Measurements from ENCODE around the gene AFMID. TPM values are rescaled to one million over a fixed set of nuclear protein-coding genes. Genes with fewer than 3 reads are reported as not detected.
A peak's percentile ranks its signal among the peaks of the same experiment; 100 is the strongest.

AFMID gene
- total and polyA plus RNA-seq, 2 of the 13 experiments (the other 11 are each of a cell fraction or from before 2014, with no cell fraction given), result 249 to 270 TPM

DNA sequence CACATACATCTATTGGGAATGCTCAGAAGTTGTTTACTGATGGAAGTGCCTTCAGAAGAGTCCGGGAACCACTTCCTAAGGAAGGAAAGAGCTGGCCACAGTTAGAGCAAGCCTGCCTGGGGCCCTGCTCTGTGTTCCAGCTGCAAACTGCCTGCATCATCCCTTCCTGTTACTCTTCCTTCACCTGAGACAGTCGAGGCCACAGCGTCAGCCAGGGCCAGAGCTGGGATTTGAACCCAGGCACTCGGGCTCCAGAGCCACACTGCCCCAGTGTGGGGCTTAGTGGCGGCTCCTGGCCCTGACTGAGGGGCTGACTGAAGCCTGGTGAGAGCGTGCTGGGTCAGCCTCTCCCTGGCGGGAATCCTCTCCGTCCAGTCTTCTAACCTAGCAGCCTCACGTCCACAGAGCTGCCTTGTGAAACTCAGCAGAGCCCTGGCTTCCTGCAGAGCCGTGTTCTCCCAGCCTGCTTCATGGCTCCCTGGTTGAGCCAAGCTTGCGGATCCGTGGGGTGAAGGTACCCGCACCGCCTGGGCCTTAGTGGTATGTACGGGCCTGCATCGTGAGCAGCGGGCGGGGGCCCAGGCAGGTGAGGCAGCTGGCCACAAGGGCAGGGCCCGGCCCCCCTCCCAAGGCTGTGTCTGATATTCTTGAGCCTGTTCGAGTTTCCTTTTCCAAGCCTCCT, 45.6 kb upstream of the AFMID start (continued):
- TF ChIP-seq HNF1A (IDR thresholded peaks at IDR 0.05; ENCODE audit: low read depth) (no peak), HNF1A (CRISPR knock-in tag; IDR thresholded peaks at IDR 0.05; ENCODE audit: borderline replicate concordance) (0 out of 2 replicates have a peak, but pooled peaks have one; percentile 25), ZNF782 (CRISPR knock-in tag; IDR thresholded peaks at IDR 0.05; ENCODE audit: borderline replicate concordance) (peak; percentile 52; the same call in 1 of the 2 replicates), SIN3A (IDR thresholded peaks at IDR 0.05; ENCODE audit: borderline replicate concordance, low read depth, low read length) (0 out of 2 replicates have a peak, but pooled peaks have one; percentile 8), KDM5B (CRISPR knock-in tag; IDR thresholded peaks at IDR 0.05; ENCODE audit: borderline replicate concordance) (peak; percentile 44; the same call in 1 of the 2 replicates), IRF9 (CRISPR knock-in tag; IDR thresholded peaks at IDR 0.05; ENCODE audit: borderline replicate concordance) (peak; percentile 74; the same call in 1 of the 2 replicates), SALL1 (CRISPR knock-in tag; IDR thresholded peaks at IDR 0.05) (peak; percentile 27; the same call in 1 of the 2 replicates), ARNTL (CRISPR knock-in tag; IDR thresholded peaks at IDR 0.05) (0 out of 2 replicates have a peak, but pooled peaks have one; percentile 27), TEAD3 (CRISPR knock-in tag; optimal IDR thresholded peaks at IDR 0.05; ENCODE audit: borderline replicate concordance) (peak; percentile 7), RBM22 (optimal IDR thresholded peaks at IDR 0.05; ENCODE audit: low read length) (no peak), NCOA5 (CRISPR knock-in tag; IDR thresholded peaks at IDR 0.05) (no peak)
- TF ChIP-seq, protein P1, sequence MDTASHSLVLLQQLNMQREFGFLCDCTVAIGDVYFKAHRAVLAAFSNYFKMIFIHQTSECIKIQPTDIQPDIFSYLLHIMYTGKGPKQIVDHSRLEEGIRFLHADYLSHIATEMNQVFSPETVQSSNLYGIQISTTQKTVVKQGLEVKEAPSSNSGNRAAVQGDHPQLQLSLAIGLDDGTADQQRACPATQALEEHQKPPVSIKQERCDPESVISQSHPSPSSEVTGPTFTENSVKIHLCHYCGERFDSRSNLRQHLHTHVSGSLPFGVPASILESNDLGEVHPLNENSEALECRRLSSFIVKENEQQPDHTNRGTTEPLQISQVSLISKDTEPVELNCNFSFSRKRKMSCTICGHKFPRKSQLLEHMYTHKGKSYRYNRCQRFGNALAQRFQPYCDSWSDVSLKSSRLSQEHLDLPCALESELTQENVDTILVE (CRISPR knock-in tag; IDR thresholded peaks at IDR 0.05), result no peak
- TF ChIP-seq, protein P2, sequence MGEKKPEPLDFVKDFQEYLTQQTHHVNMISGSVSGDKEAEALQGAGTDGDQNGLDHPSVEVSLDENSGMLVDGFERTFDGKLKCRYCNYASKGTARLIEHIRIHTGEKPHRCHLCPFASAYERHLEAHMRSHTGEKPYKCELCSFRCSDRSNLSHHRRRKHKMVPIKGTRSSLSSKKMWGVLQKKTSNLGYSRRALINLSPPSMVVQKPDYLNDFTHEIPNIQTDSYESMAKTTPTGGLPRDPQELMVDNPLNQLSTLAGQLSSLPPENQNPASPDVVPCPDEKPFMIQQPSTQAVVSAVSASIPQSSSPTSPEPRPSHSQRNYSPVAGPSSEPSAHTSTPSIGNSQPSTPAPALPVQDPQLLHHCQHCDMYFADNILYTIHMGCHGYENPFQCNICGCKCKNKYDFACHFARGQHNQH (CRISPR knock-in tag; IDR thresholded peaks at IDR 0.05), result 0 out of 2 replicates have a peak, but pooled peaks have one; percentile 20
- TF ChIP-seq, protein P3, sequence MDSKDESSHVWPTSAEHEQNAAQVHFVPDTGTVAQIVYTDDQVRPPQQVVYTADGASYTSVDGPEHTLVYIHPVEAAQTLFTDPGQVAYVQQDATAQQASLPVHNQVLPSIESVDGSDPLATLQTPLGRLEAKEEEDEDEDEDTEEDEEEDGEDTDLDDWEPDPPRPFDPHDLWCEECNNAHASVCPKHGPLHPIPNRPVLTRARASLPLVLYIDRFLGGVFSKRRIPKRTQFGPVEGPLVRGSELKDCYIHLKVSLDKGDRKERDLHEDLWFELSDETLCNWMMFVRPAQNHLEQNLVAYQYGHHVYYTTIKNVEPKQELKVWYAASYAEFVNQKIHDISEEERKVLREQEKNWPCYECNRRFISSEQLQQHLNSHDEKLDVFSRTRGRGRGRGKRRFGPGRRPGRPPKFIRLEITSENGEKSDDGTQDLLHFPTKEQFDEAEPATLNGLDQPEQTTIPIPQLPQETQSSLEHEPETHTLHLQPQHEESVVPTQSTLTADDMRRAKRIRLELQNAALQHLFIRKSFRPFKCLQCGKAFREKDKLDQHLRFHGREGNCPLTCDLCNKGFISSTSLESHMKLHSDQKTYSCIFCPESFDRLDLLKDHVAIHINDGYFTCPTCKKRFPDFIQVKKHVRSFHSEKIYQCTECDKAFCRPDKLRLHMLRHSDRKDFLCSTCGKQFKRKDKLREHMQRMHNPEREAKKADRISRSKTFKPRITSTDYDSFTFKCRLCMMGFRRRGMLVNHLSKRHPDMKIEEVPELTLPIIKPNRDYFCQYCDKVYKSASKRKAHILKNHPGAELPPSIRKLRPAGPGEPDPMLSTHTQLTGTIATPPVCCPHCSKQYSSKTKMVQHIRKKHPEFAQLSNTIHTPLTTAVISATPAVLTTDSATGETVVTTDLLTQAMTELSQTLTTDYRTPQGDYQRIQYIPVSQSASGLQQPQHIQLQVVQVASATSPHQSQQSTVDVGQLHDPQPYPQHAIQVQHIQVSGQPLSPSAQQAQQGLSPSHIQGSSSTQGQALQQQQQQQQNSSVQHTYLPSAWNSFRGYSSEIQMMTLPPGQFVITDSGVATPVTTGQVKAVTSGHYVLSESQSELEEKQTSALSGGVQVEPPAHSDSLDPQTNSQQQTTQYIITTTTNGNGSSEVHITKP (CRISPR knock-in tag; IDR thresholded peaks at IDR 0.05; ENCODE audit: low read depth), result peak; percentile 26; the same call in 1 of the 2 replicates

All from HepG2 (cell line).